Measurements from ENCODE around the gene ADGRA3. TPM values are rescaled to one million over a fixed set of nuclear protein-coding genes. Genes with fewer than 3 reads are reported as not detected.

The ADGRA3 gene
- total and polyA plus RNA-seq, 2 of the 13 experiments (the other 11 are each of a cell fraction or from before 2014, with no cell fraction given), result 32.2 to 40.8 TPM

DNA sequence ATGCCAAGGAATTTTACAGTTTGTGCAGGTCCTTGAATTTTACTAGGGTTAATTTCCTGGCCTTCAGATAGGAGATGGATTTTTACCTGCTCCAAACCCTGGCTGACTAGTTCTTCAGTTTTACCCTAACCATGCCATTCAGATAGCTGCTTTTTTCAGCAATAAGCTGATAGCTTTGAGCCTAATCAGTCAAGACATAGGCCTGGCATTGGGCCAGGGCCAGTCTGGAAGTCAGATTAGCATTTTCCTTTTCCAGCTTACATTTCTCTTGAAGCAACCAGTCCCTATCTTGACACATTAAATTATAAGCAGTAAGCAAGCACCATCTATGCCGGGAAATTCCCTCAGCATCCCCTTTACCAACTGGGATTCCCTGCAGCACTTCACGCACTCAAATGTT, 177.1 kb downstream of the ADGRA3 start (continued):
- TF ChIP-seq, protein P1, sequence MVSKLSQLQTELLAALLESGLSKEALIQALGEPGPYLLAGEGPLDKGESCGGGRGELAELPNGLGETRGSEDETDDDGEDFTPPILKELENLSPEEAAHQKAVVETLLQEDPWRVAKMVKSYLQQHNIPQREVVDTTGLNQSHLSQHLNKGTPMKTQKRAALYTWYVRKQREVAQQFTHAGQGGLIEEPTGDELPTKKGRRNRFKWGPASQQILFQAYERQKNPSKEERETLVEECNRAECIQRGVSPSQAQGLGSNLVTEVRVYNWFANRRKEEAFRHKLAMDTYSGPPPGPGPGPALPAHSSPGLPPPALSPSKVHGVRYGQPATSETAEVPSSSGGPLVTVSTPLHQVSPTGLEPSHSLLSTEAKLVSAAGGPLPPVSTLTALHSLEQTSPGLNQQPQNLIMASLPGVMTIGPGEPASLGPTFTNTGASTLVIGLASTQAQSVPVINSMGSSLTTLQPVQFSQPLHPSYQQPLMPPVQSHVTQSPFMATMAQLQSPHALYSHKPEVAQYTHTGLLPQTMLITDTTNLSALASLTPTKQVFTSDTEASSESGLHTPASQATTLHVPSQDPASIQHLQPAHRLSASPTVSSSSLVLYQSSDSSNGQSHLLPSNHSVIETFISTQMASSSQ (IDR thresholded peaks at IDR 0.05; ENCODE audit: low read depth), result no peak
- TF ChIP-seq, protein P1 (CRISPR knock-in tag; IDR thresholded peaks at IDR 0.05; ENCODE audit: borderline replicate concordance), result no peak
- TF ChIP-seq TBP (CRISPR knock-in tag; IDR thresholded peaks at IDR 0.05), result no peak

Other genes with a start within 250 kb of the ADGRA3 start
- 0.15 and 0.18 TPM in 2 replicates for gene GBA3, start 176.9 kb upstream of the ADGRA3 start, total RNA-seq (2016; rRNA removed; fragmentation: Illumina TruSeq; extraction: Trizol)
- gene GBA3, start 176.9 kb upstream of the ADGRA3 start, polyA plus RNA-seq (2011; rRNA removed), result 0.03 TPM in 1 of 2 replicates, not detected in the other